ENCODE measurements around the gene RPN2.

RPN2 gene

GRCh38 chr20:37265152-37265551 lies 86.0 kb downstream of the RPN2 start:
- no peak for TF ChIP-seq CTCF (conservative IDR thresholded peaks at IDR 0.05; ENCODE audit: control insufficient read depth, insufficient read depth, low read depth, low read length)
- no peak overlapping the region for H3K4me3 ChIP-seq (ENCODE audit: control insufficient read depth, low read depth, low read length)
- DNase-seq (ENCODE audit: low read depth) = no peak

GRCh38 chr20:37266940-37267666 lies 88.0 kb downstream of the RPN2 start:
- DNase-seq (ENCODE audit: low read depth) = no peak
- no peak for TF ChIP-seq CTCF (conservative IDR thresholded peaks at IDR 0.05; ENCODE audit: control insufficient read depth, insufficient read depth, low read depth, low read length)
- H3K4me3 ChIP-seq (ENCODE audit: control insufficient read depth, low read depth, low read length) = no peak overlapping the region

- no peak for TF ChIP-seq CTCF (conservative IDR thresholded peaks at IDR 0.05; ENCODE audit: control insufficient read depth, insufficient read depth, low read depth, low read length)
- no peak for DNase-seq (ENCODE audit: low read depth)
- no peak overlapping the region for H3K4me3 ChIP-seq (ENCODE audit: control insufficient read depth, low read depth, low read length)
Measured at GRCh38 chr20:37267667-37268313, 88.7 kb downstream of the RPN2 start.

- DNase-seq (ENCODE audit: low read depth) = peak; percentile 8
- H3K4me3 ChIP-seq (ENCODE audit: control insufficient read depth, low read depth, low read length) = no peak overlapping the region
- no peak for TF ChIP-seq CTCF (conservative IDR thresholded peaks at IDR 0.05; ENCODE audit: control insufficient read depth, insufficient read depth, low read depth, low read length)
Measured at GRCh38 chr20:37270576-37271420, 91.7 kb downstream of the RPN2 start.

GRCh38 chr20:37271421-37271768 lies 92.3 kb downstream of the RPN2 start:
- no peak for DNase-seq (ENCODE audit: low read depth)
- H3K4me3 ChIP-seq (ENCODE audit: control insufficient read depth, low read depth, low read length) = no peak overlapping the region
- TF ChIP-seq CTCF (conservative IDR thresholded peaks at IDR 0.05; ENCODE audit: control insufficient read depth, insufficient read depth, low read depth, low read length) = no peak

GRCh38 chr20:37273988-37274387 lies 94.9 kb downstream of the RPN2 start:
- H3K4me3 ChIP-seq (ENCODE audit: control insufficient read depth, low read depth, low read length) = no peak overlapping the region
- no peak for TF ChIP-seq CTCF (conservative IDR thresholded peaks at IDR 0.05; ENCODE audit: control insufficient read depth, insufficient read depth, low read depth, low read length)
- no peak for DNase-seq (ENCODE audit: low read depth)
